Vagina (tissue), 2 donors: ENCODE data around the gene ADAMTS7.
"Not testable (repeated sequence)": the region's sequence is repeated elsewhere in the genome, so short reads cannot be mapped to it uniquely, and the experiment has no call there.

Experiments
- POLR2A ChIP-seq, 2 donors: fragments of 450-650 bp; IDR thresholded peaks; one replicate each; pipeline ENCODE4 v1.6.1; 2017; ENCODE audit warnings: antibody characterized with exemption in 2 of 2, mild to moderate bottlenecking in 2 of 2, moderate library complexity in 2 of 2
- POLR2AphosphoS5 ChIP-seq, 2 donors: sonication (generic); formaldehyde crosslinking; IDR thresholded peaks; one replicate each; pipeline ENCODE4 v1.9.0; 2017; ENCODE audit warnings: antibody characterized with exemption in 2 of 2, mild to moderate bottlenecking in 2 of 2, low read depth in 1 of 2; ENCODE audit not compliant: insufficient read depth in 1 of 2
- TF ChIP-seq, protein P1 (sequence below), 3 experiments: fragments of 450-650 bp in 2 of 3; fragments of 200-600 bp in 1 of 3; sonication (generic) in 1 of 3; IDR thresholded peaks; one replicate each; pipeline ENCODE4 v1.5.1; 2017 to 2019; ENCODE audit warnings: antibody characterized with exemption in 3 of 3, mild to moderate bottlenecking in 2 of 3, moderate library complexity in 2 of 3

GRCh38 chr15:78781381-78781780 lies 29.9 kb downstream of the ADAMTS7 start:
- TF ChIP-seq, protein P1, sequence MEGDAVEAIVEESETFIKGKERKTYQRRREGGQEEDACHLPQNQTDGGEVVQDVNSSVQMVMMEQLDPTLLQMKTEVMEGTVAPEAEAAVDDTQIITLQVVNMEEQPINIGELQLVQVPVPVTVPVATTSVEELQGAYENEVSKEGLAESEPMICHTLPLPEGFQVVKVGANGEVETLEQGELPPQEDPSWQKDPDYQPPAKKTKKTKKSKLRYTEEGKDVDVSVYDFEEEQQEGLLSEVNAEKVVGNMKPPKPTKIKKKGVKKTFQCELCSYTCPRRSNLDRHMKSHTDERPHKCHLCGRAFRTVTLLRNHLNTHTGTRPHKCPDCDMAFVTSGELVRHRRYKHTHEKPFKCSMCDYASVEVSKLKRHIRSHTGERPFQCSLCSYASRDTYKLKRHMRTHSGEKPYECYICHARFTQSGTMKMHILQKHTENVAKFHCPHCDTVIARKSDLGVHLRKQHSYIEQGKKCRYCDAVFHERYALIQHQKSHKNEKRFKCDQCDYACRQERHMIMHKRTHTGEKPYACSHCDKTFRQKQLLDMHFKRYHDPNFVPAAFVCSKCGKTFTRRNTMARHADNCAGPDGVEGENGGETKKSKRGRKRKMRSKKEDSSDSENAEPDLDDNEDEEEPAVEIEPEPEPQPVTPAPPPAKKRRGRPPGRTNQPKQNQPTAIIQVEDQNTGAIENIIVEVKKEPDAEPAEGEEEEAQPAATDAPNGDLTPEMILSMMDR (IDR thresholded peaks at IDR 0.05): not testable (repeated sequence)
- TF ChIP-seq POLR2A (IDR thresholded peaks at IDR 0.05); POLR2AphosphoS5 (IDR thresholded peaks at IDR 0.05; ENCODE audit: insufficient read depth in 1 of 2, low read depth in 1 of 2): not testable (repeated sequence)
